ENCODE measurements around the gene INPP5J. TPM values are rescaled to one million over a fixed set of nuclear protein-coding genes. Genes with fewer than 3 reads are reported as not detected.

Gene INPP5J
- total and polyA plus RNA-seq, 2 of the 13 experiments (the other 11 are each of a cell fraction or from before 2014, with no cell fraction given): 0.24 to 1.1 TPM

- TF ChIP-seq FOSL2 (CRISPR knock-in tag; IDR thresholded peaks at IDR 0.05) (peak; percentile 15; the same call in 1 of the 2 replicates), HIC2 (CRISPR knock-in tag; IDR thresholded peaks at IDR 0.05; ENCODE audit: low read depth) (no peak), ZNF83 (CRISPR knock-in tag; IDR thresholded peaks at IDR 0.05; ENCODE audit: borderline replicate concordance) (no peak), ZNF790 (CRISPR knock-in tag; IDR thresholded peaks at IDR 0.05; ENCODE audit: borderline replicate concordance) (no peak), HNRNPH1 (optimal IDR thresholded peaks at IDR 0.05; ENCODE audit: low read depth, low read length) (no peak), RBM22 (optimal IDR thresholded peaks at IDR 0.05; ENCODE audit: low read length) (no peak), MLXIP (CRISPR knock-in tag; IDR thresholded peaks at IDR 0.05; ENCODE audit: borderline replicate concordance) (no peak), DZIP1 (CRISPR knock-in tag; IDR thresholded peaks at IDR 0.05) (no peak), KAT7 (CRISPR knock-in tag; IDR thresholded peaks at IDR 0.05; ENCODE audit: borderline replicate concordance) (no peak), HES4 (CRISPR knock-in tag; IDR thresholded peaks at IDR 0.05; ENCODE audit: borderline replicate concordance) (no peak), ZBTB4 (CRISPR knock-in tag; IDR thresholded peaks at IDR 0.05; ENCODE audit: borderline replicate concordance) (peak; percentile 81; the same call in 1 of the 2 replicates), SETDB1 (CRISPR knock-in tag; IDR thresholded peaks at IDR 0.05; ENCODE audit: borderline replicate concordance) (no peak), ZNF891 (CRISPR knock-in tag; IDR thresholded peaks at IDR 0.05) (no peak), CREM (IDR thresholded peaks at IDR 0.05) (0 out of 2 replicates have a peak, but pooled peaks have one; percentile 17), CREM (CRISPR knock-in tag; IDR thresholded peaks at IDR 0.05) (no peak), ZNF296 (CRISPR knock-in tag; conservative IDR thresholded peaks at IDR 0.05) (no peak), SALL2 (CRISPR knock-in tag; IDR thresholded peaks at IDR 0.05) (no peak), AKAP8 (CRISPR knock-in tag; IDR thresholded peaks at IDR 0.05) (no peak)
These were observed 15.4 kb upstream of the INPP5J start, which contains the start of gene SELENOM (continued) for GRCh38 chr22:31107178-31107893.
